NCI-H2107 treated with DMSO at 0.1 percent for 48 hours (cell line): ENCODE results near the gene STK39.

Experiments used
- DNase-seq: peaks from one replicate; lab custom pipeline; 2025; ENCODE audit not compliant: unreplicated experiment; lab: John Stamatoyannopoulos, UW

Gene STK39

GRCh38 chr2:168244318-168244717, 3.1 kb downstream of the STK39 start:
- peak; percentile 82 for DNase-seq

- DNase-seq = no peak
These were observed 4.3 kb downstream of the STK39 start for GRCh38 chr2:168243061-168243460.

DNA sequence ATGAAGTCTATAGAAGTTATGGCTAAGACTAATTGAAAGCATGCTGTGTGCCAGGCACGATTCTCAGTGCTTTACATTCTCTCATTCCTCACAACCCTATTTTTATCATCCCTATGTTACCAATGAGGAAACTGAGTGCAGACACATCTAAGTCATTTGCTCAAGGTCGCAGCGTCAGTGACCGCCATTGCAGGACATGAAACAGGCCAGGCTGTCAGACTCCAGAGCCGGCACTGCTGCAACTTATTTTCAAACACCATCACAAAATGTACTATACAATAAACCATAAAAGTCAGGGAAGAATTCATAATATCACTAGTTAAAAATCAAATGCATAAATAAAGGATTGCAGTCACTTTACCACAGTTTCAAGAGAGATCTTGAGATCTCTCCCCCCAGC, 5.6 kb downstream of the STK39 start:
- DNase-seq = no peak

DNA sequence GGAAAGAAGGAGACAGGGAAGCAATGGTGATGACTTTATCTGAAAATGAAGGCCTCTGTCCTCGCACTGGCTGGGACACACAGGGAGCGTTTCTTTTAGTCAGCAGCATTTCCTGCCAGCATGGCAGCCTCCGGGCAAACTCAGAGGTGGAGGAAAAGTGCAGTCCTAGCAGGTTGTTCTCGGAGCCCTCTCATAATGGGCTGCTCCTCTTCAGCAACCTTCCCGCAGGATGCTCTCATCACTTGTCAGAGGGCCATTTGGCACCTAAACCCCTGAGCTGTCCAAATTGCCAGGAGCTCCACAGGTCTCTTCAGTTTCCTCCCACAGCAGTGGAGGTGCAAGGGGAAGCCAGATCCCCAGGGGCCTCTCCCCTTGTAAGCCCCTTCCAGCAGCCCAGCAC, 6.2 kb downstream of the STK39 start:
- DNase-seq = no peak

DNA sequence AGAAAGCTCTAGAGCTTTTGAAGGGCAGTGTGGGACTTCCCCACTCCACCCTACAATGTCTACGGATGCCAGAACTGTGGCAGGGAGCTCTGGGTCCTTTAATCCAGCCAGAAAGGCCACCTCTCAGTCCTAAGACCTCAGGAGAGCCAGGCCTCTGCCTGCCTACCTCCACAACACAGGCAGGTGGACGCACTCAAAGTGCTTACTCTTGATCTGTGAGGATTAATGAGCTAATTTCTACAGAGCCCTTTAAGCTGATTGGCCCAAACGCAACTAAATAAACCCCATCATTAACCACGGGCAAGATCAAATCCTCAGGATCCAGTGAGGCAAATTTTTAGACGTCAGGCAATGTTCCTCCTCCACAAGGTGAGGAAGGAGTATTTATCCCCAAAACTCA, 8.1 kb downstream of the STK39 start:
- no peak for DNase-seq

GRCh38 chr2:168237741-168238140, 9.7 kb downstream of the STK39 start:
- no peak for DNase-seq

DNA sequence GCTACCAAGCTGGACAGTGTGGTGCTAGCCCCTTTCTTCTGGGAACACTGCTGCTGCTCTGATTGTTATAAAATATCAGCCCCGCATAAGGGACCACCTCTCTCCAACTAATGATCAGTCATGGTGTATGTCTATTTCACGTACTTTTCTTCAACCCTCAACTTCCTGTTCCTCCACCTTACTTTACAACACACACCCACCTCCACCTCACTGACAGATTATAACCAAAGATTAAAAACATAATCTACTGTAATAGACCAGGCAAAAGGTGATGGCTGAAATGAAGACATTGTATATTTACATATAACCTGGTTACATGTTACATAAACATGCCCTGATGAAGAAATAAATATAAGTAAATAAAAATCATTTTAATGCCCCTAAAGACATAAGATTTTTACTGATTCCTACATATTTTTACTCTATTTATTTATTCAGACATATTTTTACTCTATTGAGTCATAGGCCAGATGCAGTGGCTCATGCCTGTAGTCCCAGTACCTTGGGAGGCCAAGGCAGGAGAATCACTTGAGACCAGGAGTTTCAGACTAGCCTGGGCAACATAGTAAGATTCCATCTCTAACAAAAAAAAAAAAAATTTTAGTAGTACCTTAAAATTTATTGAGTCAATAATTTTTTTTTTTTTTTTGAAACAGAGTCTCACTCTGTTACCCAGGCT, 12.8 kb downstream of the STK39 start:
- DNase-seq = no peak

DNA sequence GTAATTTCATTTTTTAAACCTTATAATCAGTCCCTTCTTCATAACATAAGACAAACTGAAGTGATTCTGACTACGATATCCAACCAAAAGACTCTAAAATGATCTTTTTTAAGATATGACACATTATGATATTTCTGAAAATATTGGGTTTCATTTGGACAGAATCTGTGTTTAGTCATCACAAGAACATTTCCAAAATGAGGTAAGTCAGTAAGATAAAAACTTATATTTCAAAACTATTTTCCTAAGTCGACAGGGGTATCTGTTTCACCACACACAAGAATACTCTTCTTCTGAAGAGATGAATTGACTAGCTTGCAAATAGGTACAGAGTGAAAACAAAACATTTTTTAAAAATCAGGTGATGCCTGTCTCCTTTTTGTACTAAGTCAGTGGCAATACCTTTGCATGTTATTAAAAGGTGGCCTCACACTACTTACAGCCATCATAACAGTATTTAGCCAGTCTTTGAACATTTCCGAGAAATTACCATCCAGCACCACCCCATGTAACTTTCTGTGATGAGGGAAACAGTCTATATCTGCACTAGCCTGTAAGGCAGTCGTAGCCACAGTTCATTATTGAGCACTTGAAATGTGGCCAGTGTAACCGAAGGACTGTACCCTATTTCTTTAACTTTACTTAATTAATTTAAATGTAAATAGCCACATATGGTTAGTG, 13.5 kb downstream of the STK39 start:
- no peak for DNase-seq

DNA sequence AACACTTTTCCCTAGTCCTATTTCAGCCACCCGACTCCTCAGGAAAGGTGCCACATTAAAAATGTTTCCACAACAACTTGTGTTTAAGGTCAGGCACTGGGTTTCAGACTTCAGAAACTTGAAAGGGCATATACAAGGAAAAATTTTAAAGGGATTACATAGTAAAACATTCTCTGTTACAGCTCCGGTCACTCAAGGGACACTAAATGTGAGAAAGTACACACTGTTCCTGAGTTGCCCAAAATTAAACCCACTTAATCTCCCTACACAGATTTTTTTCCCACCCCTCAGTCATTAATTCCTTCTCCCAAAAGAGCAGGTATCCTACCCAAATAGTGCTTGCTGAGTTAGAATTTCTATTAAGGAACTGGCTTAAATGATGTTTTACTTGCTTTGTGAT, 14.2 kb downstream of the STK39 start:
- DNase-seq = no peak

DNA sequence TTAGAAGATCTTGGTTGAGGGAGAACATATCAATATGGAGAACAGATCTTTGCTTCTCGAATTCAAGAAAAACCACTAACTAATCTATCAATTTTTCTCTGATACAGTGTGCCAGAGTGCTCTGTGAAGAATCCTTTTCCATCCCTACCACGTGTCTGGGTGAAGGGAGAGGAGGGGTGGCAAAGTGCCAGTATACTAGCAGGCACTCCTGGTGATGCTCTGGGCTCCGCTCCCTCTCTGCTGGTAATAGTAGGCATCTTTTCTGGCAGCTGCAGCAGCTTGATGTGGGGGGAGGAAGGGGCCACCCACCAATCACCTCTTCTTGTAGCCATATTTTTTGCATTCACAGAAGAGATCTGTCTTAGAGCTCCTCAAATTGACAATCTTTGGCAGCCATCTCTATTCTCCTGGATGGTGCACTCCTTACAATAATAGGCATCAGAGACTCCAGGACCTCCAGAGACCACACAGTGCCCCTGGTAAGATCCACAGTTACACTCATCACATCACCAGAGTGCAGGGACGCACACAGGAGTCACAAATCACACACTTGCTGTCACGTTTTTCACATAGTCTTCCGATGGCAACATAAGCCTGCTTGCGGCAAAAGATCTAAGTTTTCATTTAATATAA, 15.7 kb downstream of the STK39 start:
- DNase-seq = no peak

DNA sequence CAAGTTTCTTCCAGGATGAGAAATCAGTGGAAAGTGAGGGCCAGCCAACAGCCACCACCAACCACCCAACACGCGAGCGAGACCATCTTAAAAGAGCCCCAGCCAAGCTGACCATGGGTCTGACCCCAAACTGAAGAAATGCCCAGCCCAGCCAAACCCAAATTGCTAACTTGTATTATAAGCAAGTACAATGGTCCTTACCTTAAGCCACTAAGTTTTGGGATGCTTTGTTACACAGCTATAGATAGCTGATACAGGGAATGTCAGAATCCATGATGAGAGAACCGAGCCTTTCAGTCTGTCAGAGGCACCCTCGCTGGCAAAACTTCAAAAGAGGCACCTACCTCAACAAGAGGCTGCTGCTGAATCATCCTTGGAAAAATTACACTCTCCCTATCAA, 17.0 kb downstream of the STK39 start:
- no peak for DNase-seq

DNA sequence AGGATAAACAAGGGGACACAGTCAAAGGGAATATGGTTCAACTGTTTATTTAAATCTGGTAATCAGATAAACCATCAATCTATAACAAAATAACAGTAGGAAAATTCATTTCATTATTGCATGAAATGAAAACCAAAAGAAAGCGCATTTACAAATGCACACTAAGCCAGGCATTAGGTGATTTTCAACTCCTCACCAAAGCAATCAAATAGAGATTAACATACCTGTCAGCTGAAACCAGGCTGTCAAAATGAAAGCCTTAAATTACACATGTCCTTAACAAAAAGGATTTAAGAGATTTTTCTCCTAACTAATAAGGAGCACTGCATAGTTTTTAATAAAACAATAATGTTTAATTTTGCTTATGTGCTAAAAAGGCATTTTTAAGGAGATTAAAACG, 23.0 kb downstream of the STK39 start:
- no peak for DNase-seq

GRCh38 chr2:168222088-168222487, 25.3 kb downstream of the STK39 start:
- DNase-seq = no peak

DNA sequence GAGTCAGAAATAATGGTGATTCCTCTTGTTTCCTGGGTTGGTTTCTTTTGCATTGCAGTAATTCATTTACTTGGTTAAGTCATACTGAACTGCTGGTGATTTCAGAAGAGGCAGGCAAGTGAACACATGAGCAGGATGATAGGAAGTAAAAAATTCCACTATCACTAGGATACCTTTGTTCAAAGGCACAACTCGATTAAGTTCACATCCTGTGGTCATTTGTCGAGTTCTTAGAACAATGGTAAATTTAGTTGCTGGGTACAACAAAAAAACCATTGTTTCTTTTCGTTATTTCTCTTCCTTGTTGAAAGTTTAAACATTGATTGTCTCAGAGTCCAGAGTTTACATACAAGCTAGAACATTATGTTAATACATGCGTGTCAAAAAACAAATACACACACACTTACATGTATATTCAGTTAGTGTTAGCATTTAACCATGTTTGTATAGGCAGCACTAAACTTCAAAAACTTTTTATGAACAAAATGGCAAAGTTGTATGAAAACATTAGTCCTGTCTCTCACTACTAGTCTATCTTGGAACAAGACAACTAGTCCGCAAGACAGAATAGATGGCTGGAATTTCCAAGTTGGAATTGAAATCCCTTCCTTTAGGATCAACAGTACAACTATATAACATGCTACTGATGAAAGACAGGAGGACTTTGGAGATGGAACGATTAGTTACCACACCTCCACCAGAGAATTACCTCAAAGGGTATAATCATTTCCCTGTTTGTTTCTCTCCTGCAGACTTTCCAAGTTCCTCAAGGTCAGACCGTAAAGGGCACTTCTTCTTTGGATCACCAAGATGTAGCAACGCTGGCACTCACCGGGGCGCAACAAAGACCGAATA, 26.2 kb downstream of the STK39 start:
- DNase-seq = no peak

GRCh38 chr2:168217920-168218319, 29.5 kb downstream of the STK39 start:
- DNase-seq = no peak

DNA sequence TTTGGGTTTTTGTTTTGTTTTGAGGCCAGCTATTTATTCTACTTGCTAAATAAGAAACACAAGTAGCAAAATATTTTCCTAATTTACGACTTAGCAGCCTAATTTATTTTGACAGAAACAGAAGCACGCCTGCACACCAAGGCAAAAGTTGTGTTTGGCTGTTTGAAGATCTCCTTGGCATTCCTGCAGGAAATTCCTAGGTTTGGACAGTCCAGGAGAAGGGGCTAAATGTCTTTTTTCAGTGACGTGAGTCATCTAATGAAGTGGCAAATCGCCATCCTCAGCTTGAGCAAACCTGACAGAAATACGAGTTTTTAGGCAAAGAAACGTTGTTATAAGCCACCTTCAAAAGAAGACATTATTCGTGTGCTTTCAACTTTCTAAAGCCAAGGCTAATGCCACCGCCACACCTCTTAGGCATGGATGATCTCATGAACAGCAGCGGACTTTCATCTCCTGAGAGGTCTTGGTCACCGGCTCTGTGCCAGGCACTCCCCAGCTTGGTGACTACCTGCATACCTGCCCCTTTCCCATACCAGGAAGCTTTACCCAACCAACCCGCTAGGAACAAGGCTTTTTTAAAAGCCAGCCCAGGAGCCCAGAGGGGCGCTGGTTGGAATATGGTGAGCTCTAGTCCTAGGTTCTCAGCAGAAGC, 30.9 kb downstream of the STK39 start:
- DNase-seq = no peak

DNA sequence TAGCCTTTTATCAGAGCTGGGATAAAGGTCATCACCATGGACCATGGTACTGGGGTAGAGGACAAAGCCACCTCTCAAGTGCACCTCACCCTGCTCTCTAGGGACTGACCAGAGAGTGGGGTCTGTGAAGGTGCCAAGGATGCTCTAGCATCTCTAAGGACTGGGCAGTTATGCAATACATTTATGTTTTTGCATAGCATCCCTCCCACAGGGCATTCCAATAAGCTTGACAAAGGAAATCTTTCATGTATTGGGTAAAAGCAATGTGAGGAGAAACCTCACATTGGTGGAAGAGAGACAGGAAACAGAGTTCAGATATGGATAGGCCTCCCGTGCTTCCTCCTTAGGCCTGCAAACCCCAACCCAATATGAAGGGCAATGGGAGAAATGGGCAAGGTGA, 31.6 kb downstream of the STK39 start:
- no peak for DNase-seq

DNA sequence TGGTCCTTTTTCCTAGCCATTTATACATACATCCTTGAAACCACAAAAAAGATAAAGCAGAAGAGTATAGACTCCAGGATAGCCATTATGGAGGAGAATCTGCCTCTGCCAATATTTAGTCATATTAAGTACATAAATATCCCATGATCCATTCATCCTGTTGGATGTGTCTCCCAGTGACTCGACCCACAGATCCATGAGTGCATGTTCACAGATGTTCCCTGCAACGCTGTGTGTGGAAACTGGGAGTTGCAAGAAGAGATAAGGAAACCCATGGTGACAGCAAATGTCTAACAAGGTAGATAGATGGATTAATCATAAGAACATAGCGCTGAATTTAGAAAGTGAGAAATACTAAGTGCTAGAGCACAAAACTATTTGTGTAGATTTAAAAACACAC, 34.5 kb downstream of the STK39 start:
- DNase-seq = no peak

GRCh38 chr2:168212167-168212566, 35.2 kb downstream of the STK39 start:
- no peak for DNase-seq

DNA sequence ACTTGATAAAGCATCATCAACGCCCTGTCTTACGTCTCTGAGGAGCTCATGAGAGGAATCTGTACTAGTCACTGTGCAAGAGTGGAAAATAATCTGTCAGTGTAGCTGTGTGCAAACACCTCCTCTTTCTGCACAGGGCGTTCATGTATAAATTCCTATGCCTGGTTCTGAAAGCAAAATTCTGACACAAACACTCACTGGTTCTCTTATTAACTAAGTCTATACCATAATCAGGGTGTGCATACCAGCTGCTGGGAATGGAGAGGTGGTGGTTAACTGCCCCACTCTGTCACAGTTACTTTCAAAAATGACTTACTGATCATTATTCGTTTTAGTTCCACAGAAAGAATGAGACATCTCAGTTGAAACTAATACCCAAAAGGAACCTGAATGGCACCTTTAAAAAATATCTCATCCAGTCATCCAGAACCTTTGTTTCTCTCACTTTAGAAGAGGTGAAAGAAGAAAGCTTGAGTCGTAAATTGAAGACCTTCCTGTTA, 35.7 kb downstream of the STK39 start:
- DNase-seq = no peak
